ENCODE measurements around the gene KCND3. TPM values are rescaled to one million over a fixed set of nuclear protein-coding genes. Genes with fewer than 3 reads are reported as not detected.

The KCND3 gene
- total RNA-seq, 4 donors from 2014 or later: 1.8 to 5.3 (median 4.2) TPM

DNA sequence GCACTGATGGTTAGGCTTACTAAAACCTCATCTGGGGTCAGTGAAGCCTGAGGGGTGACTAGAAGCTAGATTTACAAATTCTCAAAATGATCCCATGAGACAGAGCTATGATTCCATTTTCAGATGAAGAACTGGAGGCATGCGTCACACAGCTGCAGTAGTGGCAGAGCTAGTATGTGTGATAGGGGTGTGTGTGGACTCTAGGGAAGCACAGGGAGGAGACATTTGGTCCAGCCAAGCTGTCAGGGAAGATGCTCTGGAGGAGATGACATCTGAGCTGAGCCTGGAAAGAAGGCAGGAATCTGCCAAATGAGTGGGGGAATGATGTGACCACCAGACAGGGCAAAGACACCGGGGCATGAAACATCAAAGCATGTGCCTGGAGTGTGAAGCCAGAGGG, 12.0 kb upstream of the KCND3 start:
- Histone ChIP-seq H3K36me3 (no peaks in the 10 kb centered on the region), H3K9me3 (no peaks in the 10 kb centered on the region), H3K27ac (no peak overlapping the region), H3K27me3 (no peaks in the 10 kb centered on the region), H3K4me3 (replicated peaks in 1 of 3) (no peak overlapping the region), H3K4me1 (no peaks in the 10 kb centered on the region)
- WGBS, 2 donors: 72 to 83% methylated on average over 2 of the region's 2 CpGs
- TF ChIP-seq, protein P1, sequence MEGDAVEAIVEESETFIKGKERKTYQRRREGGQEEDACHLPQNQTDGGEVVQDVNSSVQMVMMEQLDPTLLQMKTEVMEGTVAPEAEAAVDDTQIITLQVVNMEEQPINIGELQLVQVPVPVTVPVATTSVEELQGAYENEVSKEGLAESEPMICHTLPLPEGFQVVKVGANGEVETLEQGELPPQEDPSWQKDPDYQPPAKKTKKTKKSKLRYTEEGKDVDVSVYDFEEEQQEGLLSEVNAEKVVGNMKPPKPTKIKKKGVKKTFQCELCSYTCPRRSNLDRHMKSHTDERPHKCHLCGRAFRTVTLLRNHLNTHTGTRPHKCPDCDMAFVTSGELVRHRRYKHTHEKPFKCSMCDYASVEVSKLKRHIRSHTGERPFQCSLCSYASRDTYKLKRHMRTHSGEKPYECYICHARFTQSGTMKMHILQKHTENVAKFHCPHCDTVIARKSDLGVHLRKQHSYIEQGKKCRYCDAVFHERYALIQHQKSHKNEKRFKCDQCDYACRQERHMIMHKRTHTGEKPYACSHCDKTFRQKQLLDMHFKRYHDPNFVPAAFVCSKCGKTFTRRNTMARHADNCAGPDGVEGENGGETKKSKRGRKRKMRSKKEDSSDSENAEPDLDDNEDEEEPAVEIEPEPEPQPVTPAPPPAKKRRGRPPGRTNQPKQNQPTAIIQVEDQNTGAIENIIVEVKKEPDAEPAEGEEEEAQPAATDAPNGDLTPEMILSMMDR (IDR thresholded peaks at IDR 0.05): no peak
- TF ChIP-seq POLR2A (IDR thresholded peaks at IDR 0.05): no peak
- intact Hi-C loops (cut with DNase I): no loop called here
- no peak for DNase-seq

DNA sequence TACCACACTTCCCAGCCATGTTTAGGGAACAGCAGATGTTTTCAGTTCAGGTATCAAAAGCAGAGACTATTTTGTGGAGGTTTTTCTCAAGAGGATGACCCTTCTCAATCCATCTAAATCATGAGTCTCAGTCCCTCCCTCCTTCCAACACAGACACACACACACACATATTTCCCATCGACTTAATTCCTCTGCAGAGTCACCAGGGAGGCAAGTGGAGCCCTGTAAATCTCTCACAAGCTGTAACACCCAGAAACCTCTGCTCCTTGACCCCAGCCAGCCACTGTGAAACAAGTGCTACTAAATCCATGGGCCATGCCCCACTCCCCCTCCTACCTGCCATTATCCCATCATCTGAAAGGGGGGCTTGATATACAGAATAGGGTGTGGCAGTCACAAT, 10.6 kb upstream of the KCND3 start:
- intact Hi-C loops (cut with DNase I): no loop called here
- WGBS, 2 donors: 59 to 68% methylated on average over 1 of the region's 1 CpG
- H3K9me3 ChIP-seq: no peaks in the 10 kb centered on the region
- H3K27ac ChIP-seq: no peak overlapping the region
- H3K27me3 ChIP-seq: no peaks in the 10 kb centered on the region
- TF ChIP-seq, protein P1 (IDR thresholded peaks at IDR 0.05): no peak
- TF ChIP-seq POLR2A (IDR thresholded peaks at IDR 0.05): no peak
- H3K36me3 ChIP-seq: no peaks in the 10 kb centered on the region
- no peak for DNase-seq
- no peak overlapping the region for H3K4me3 ChIP-seq (replicated peaks in 1 of 3)
- no peaks in the 10 kb centered on the region for H3K4me1 ChIP-seq

DNA sequence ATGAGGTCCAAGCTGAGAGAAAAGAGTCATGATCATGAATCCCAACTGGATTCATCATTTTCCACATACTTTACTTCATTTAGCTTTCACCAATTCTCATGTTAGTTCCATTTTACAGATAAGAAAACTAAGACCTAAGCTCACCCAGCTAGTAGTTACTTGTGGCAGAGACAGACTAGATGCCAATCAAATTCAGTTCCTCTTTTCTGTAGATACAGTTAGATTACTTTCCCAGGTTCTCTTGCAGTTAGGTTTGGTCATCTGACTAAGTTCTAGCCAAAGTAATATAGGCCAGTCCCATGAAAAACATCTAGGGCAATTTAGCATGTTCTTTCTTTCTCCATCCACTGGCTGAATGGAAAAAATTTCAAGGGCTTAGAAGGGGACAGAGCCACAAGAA, 8.9 kb upstream of the KCND3 start:
- Histone ChIP-seq H3K9me3 (no peaks in the 10 kb centered on the region), H3K36me3 (no peaks in the 10 kb centered on the region), H3K4me3 (replicated peaks in 1 of 3) (no peak overlapping the region), H3K27me3 (no peaks in the 10 kb centered on the region), H3K4me1 (no peaks in the 10 kb centered on the region), H3K27ac (no peak overlapping the region)
- TF ChIP-seq, protein P1 (IDR thresholded peaks at IDR 0.05): no peak
- no peak for TF ChIP-seq POLR2A (IDR thresholded peaks at IDR 0.05)
- intact Hi-C loops (cut with DNase I): no loop called here
- DNase-seq: no peak

DNA sequence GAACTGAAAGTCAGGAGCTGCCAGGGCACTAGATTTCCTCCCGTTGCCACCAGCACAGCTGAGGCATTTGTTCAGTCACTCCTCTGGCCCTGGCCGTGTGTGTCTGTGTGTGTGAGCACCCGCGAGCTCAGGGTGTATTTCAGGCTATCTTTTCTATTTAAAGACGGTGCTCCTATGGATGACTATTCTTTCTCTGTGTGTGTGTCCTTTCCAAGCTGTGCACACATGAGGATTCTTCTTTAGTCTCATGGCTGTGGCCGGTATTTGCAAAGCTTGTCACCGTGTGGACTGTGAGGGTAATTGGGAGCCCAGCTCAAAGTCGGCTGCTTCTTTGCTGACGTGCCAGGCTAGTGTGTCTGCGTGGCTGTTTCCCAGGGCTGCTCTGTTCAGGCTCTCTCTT, 3.0 kb upstream of the KCND3 start:
- no peaks in the 10 kb centered on the region for H3K36me3 ChIP-seq
- WGBS, 2 donors: 76% methylated on average over 10 of the region's 10 CpGs
- H3K27me3 ChIP-seq: no peaks in the 10 kb centered on the region
- H3K4me1 ChIP-seq: peaks cover 19 to 28% of the 10 kb centered on the region in 2 donors
- H3K9me3 ChIP-seq: no peaks in the 10 kb centered on the region
- intact Hi-C loops (cut with DNase I): no loop called here
- H3K27ac ChIP-seq: no peak overlapping the region
- DNase-seq: no peak
- TF ChIP-seq, protein P1 (IDR thresholded peaks at IDR 0.05): no peak
- no peak for TF ChIP-seq POLR2A (IDR thresholded peaks at IDR 0.05)
- H3K4me3 ChIP-seq (replicated peaks in 1 of 3): no peak overlapping the region

DNA sequence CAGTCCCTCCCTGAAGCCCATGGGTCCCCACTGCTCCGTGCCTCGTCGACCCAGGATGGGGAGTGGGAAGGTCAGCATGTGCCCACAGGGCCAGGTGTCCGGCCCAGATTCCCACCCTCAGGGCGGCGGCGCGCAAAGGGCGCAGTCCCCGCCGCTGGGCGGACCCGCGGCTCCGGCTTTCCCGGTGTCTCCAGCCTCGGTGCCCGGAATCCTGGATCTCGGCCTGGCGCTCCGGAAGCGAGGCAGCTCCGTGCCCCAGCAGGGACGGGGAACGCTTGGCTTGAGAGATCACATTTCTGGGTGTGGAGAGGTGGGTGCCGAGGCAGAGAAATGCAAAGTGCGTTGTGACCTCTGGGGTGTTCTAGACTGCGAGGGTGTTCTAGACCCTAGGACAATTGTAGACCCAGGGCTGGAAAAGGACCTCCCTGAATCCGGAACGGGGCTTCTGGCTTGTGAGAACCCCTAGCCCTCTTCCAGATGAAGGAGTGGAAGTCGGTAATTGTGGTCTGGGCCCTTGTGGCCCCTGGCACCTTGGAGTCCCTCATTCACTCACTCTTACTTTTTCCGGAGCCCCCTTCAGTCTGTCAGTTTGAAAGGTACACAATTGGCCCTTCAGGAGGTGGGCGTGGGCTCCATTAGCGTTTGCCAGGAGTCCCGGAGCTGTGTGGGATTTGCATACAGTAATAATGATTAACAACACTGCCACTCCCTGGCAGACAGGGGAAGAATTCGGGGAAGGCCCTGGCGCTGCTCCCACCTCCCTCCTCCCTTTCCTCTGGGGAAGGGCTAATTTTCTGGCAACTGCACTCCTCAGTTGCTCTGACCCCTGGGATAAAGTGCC, 1.6 kb upstream of the KCND3 start:
- no peak for TF ChIP-seq POLR2A (IDR thresholded peaks at IDR 0.05)
- TF ChIP-seq, protein P1 (IDR thresholded peaks at IDR 0.05): peak in 3 of 6 experiments; percentile 32 to 50 (median 41)
- intact Hi-C loops (cut with DNase I): no loop called here
- peaks cover 19 to 28% of the 10 kb centered on the region in 2 donors for H3K4me1 ChIP-seq
- no peaks in the 10 kb centered on the region for H3K36me3 ChIP-seq
- no peak overlapping the region for H3K27ac ChIP-seq
- peak; percentile 80 for DNase-seq
- H3K4me3 ChIP-seq (replicated peaks in 1 of 3): peak overlapping the region in 2 of 3 donors; percentile 16 to 51
- 0 to 1% methylated on average over 13 to 19 of the region's 37 CpGs for WGBS, 2 donors
- no peaks in the 10 kb centered on the region for H3K27me3 ChIP-seq
- H3K9me3 ChIP-seq: no peaks in the 10 kb centered on the region

Data from thyroid gland (tissue), 4 donors.